Measurements from ENCODE around the gene SHISAL2A. TPM values are rescaled to one million over a fixed set of nuclear protein-coding genes. Genes with fewer than 3 reads are reported as not detected.

SHISAL2A gene
- total and polyA plus RNA-seq, 2 of the 4 experiments (the other 2 are of a cell fraction), result not detected

DNA sequence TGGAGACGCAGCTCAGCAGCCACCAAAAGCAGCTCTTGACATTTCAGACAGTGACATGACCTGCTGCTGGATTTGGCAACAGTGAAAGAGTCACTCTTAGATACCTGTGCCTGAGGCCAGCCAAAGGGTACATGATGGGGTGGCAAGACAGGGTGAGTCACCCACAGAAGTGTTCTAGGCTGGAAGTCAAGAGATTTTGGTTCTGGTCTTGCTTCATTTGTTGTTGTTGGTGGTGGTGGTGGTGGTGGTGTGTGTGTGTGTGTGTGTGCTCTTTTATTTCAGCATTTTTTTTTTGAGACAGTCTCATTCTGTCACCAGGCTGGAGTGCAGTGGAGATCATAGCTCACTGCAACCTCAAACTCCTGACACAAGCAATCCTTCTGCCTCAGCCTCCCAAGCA is 25.8 kb downstream of the SHISAL2A start:
- CTCF ChIA-PET, result no interaction called here
- dilution Hi-C loops (cut with HindIII; ENCODE audit: low sequenced_read_pairs, unreplicated experiment) (no loop called here), intact Hi-C loops (cut with micrococcal nuclease) (no loop called here), in situ Hi-C loops (cut with MboI; ENCODE audit: low sequenced_read_pairs) (no loop called here)
- no peaks in the 10 kb centered on the region for H3K36me3 ChIP-seq (ENCODE audit: control insufficient read depth, insufficient read depth, low read length)
- no peak overlapping the region for H2BK15ac ChIP-seq (ENCODE audit: low read depth, low read length)
- no peaks in the 10 kb centered on the region for H3K79me1 ChIP-seq (ENCODE audit: low read depth in 1 of 2, low read length in 2 of 2)
- BruUV-seq (replicated peaks), result no TSS peak
- H4K20me1 ChIP-seq (ENCODE audit: insufficient read depth, low read length), result no peaks in the 10 kb centered on the region
- H3K56ac ChIP-seq (ENCODE audit: extremely low read depth, insufficient read depth, low read length), result no peak overlapping the region
- no peak for DNase-seq
- H3K9me3 ChIP-seq (ENCODE audit: control insufficient read depth, insufficient read depth, low read length), result no peaks in the 10 kb centered on the region
- POLR2A ChIA-PET (ENCODE audit: unreplicated experiment), result no interaction called here
- no peak overlapping the region for H3K23ac ChIP-seq (ENCODE audit: low read depth, low read length)
- no peak overlapping the region for H4K5ac ChIP-seq (ENCODE audit: low read depth, low read length)
- H3K4ac ChIP-seq (ENCODE audit: low read depth, low read length), result no peak overlapping the region
- H3K14ac ChIP-seq (replicated peaks; ENCODE audit: low read depth, low read length), result no peak overlapping the region
- H2BK5ac ChIP-seq (ENCODE audit: low read depth, low read length, poor library complexity, severe bottlenecking), result no peak overlapping the region
- peaks cover 5% of the 10 kb centered on the region; the same call in 1 of the 2 replicates for H3K9me1 ChIP-seq (ENCODE audit: insufficient read depth, low read length)
- H2AK5ac ChIP-seq (ENCODE audit: low read depth, low read length), result no peak overlapping the region
- H4K91ac ChIP-seq (ENCODE audit: insufficient read depth, low read depth, low read length), result no peak overlapping the region
- 93% methylated on average over 1 of the region's 1 CpG; no CpG with 5 or more reads in 1 of the 2 experiments for WGBS, 2 experiments (ENCODE audit: extremely low coverage in 2 of 2, insufficient read length in 1 of 2)
- H3K9ac ChIP-seq (ENCODE audit: low read depth, low read length), result no peak overlapping the region
- H3K4me3 ChIP-seq (ENCODE audit: insufficient read depth, low read depth, low read length), result no peak overlapping the region
- H2BK20ac ChIP-seq (ENCODE audit: low read depth, low read length), result no peak overlapping the region
- no peak overlapping the region for H4K8ac ChIP-seq (ENCODE audit: low read depth in 2 of 2, low read length in 2 of 2)
- no peak for TF ChIP-seq RAD21 (IDR thresholded peaks at IDR 0.05; ENCODE audit: low read length)
- TF ChIP-seq NFE2L2 (IDR thresholded peaks at IDR 0.05; ENCODE audit: low read depth, low read length), result no peak
- no peak for TF ChIP-seq CTCF (conservative IDR thresholded peaks at IDR 0.05; ENCODE audit: low read depth, low read length)
- TF ChIP-seq FOS (IDR thresholded peaks at IDR 0.05; ENCODE audit: low read depth, low read length), result no peak
- no peak for TF ChIP-seq MAFK (IDR thresholded peaks at IDR 0.05; ENCODE audit: low read depth, low read length)
- H3K18ac ChIP-seq (ENCODE audit: low read depth, low read length), result no peak overlapping the region
- no peak overlapping the region for H2BK120ac ChIP-seq (ENCODE audit: low read depth, low read length)
- H3K4me2 ChIP-seq (ENCODE audit: low read depth, low read length), result no peak overlapping the region
- ATAC-seq (ENCODE audit: low read depth), result no peak
- peaks cover 5% of the 10 kb centered on the region; the same call in 1 of the 2 replicates for H3K4me1 ChIP-seq (ENCODE audit: control insufficient read depth, insufficient read depth, low read length)
- peaks cover 13% of the 10 kb centered on the region for H3K27me3 ChIP-seq (ENCODE audit: control insufficient read depth, insufficient read depth, low read length)
- no peak overlapping the region for H2AFZ ChIP-seq (replicated peaks; ENCODE audit: low read length, poor library complexity)
- H3K27ac ChIP-seq (ENCODE audit: insufficient read depth, low read length), result no peak overlapping the region
- no peak overlapping the region for H2AK9ac ChIP-seq (replicated peaks; ENCODE audit: low read depth, low read length, poor library complexity)
